WTC11 (cell line): ENCODE data around the gene NKAIN4.
"Not testable (repeated sequence)": the region's sequence is repeated elsewhere in the genome, so short reads cannot be mapped to it uniquely, and the experiment has no call there.

Source experiments
- MYBL2 ChIP-seq: sonication (generic); formaldehyde crosslinking; IDR thresholded peaks from 2 replicates; pipeline ENCODE4 v1.8.1; 2023; ENCODE audit warnings: mild to moderate bottlenecking, moderate library complexity, missing genetic modification reagents
- SP1 ChIP-seq: sonication (generic); formaldehyde crosslinking; conservative IDR thresholded peaks from 2 replicates; pipeline ENCODE4 v1.8.1; 2022; ENCODE audit warnings: missing genetic modification reagents
- TF ChIP-seq, protein P1 (sequence below): sonication (generic); formaldehyde crosslinking; IDR thresholded peaks from 2 replicates; pipeline ENCODE4 v1.8.1; 2023; ENCODE audit warnings: mild to moderate bottlenecking, missing genetic modification reagents, moderate library complexity

DNA sequence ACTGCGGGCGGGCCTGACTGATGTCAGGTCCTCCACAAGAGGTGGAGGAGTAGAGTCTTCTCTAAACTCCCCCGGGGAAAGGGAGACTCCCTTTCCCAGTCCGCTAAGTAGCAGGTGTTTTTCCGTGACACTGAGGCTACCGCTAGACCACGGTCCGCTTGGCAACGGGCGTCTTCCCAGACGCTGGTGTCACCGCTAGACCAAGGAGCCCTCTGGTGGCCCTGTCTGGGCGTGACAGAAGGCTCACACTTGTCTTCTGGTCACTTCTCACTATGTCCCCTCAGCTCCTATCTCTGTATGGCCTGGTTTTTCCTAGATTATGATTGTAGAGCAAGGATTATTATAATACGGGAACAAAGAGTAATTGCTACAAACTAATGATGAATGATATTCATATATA is 2.9 kb downstream of the NKAIN4 start:
- not testable (repeated sequence) for TF ChIP-seq SP1, MYBL2
- TF ChIP-seq, protein P1, sequence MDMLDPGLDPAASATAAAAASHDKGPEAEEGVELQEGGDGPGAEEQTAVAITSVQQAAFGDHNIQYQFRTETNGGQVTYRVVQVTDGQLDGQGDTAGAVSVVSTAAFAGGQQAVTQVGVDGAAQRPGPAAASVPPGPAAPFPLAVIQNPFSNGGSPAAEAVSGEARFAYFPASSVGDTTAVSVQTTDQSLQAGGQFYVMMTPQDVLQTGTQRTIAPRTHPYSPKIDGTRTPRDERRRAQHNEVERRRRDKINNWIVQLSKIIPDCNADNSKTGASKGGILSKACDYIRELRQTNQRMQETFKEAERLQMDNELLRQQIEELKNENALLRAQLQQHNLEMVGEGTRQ (CRISPR knock-in tag): not testable (repeated sequence)
